Right lobe of liver (tissue), 6 donors: ENCODE data around the gene MAP4K3. TPM values are rescaled to one million over a fixed set of nuclear protein-coding genes. Genes with fewer than 3 reads are reported as not detected.
"Not testable (repeated sequence)": the region's sequence is repeated elsewhere in the genome, so short reads cannot be mapped to it uniquely, and the experiment has no call there.

Source experiments
- ATAC-seq, 4 donors: fragments of 200-7000 bp; cut with Tn5 transposase; one replicate each; pipeline ENCODE4 v1.9.1; 2020; ENCODE audit warnings: mild to moderate bottlenecking in 4 of 4, moderate library complexity in 4 of 4
- DNase-seq, 3 donors: peaks; one replicate each; pipeline ENCODE4 v3.0.0-alpha.2; 2020
- H3K27ac ChIP-seq, 3 donors: fragments of 200-600 bp; one replicate each; pipeline ENCODE4 v1.8.0; 2022
- H3K27me3 ChIP-seq, 2 donors: fragments of 200-600 bp; one replicate each; pipeline ENCODE4 v1.8.0; 2022
- H3K36me3 ChIP-seq, 4 donors: fragments of 200-600 bp; sonication (generic) in 1 of 4; one replicate each; pipeline versions ENCODE4 v1.5.1 to v1.8.0; 2017 to 2022; ENCODE audit warnings: control low read depth in 1 of 4
- H3K4me1 ChIP-seq, 4 donors: fragments of 200-600 bp; sonication (generic) in 1 of 4; one replicate each; pipeline versions ENCODE4 v1.5.1 to v1.8.0; 2017 to 2022; ENCODE audit warnings: control low read depth in 1 of 4
- H3K4me3 ChIP-seq, 3 donors: fragments of 200-600 bp; one replicate each; pipeline ENCODE4 v1.8.0; 2022
- H3K9me3 ChIP-seq, 4 donors: fragments of 200-600 bp; sonication (generic) in 1 of 4; one replicate each; pipeline versions ENCODE4 v1.5.1 to v1.8.0; 2017 to 2022; ENCODE audit warnings: control low read depth in 1 of 4
- POLR2A ChIP-seq: fragments of 450-650 bp; IDR thresholded peaks from one replicate; pipeline ENCODE4 v1.6.1; 2017; ENCODE audit warnings: antibody characterized with exemption, mild to moderate bottlenecking
- WGBS: methylation state at CpG from one replicate; pipeline ENCODE4 v1.1.6; 2018; ENCODE audit warnings: low coverage, low lambda C conversion rate; ENCODE audit not compliant: insufficient coverage; ENCODE audit errors: missing lambda C conversion rate; 5-methylcytosine and 5-hydroxymethylcytosine counted together
- intact Hi-C, 2 donors: fragments of 100-400 bp; cut with DNase I; formaldehyde crosslinking; loops; one replicate each; pipeline versions ENCODE4 v1.11.2 to v1.14.1; 2022
- total RNA-seq, 6 experiments: library from RNA; depleted of rRNA in 2 of 6; stranded (reverse); fragments of >200 nt in 2 of 6; fragmentation: NEBNext Ultra II Directional in 3 of 6; extraction: Animal tissue kit (Norgen Biotek cat#: 25700) in 3 of 6; gene quantifications; one replicate each; pipeline versions ENCODE4 v1.1.0 to v1.2.4, GENCODE V29; 2016 to 2023
- TF ChIP-seq, protein P1 (sequence below), 4 donors: fragments of 200-600 bp in 3 of 4; fragments of 450-650 bp in 1 of 4; IDR thresholded peaks; one replicate each; pipeline versions ENCODE4 v1.5.1 to v1.8.0; 2016 to 2022; ENCODE audit warnings: antibody characterized with exemption in 4 of 4, mild to moderate bottlenecking in 2 of 4
- donor health status: DM: no; HTN: yes; CAD: no.
- donor health status: DM: no; HTN: no; CAD: no.
- donor health status: DM: no; HTN: no; CAD: no.
- donor health status: DM: no; HTN: yes; CAD: no.
- donor health status: DM: no; HTN: yes; CAD: no.

The MAP4K3 gene
- total RNA-seq, 6 experiments from 2014 or later: 14.5 to 24.8 (median 17.1) TPM

DNA sequence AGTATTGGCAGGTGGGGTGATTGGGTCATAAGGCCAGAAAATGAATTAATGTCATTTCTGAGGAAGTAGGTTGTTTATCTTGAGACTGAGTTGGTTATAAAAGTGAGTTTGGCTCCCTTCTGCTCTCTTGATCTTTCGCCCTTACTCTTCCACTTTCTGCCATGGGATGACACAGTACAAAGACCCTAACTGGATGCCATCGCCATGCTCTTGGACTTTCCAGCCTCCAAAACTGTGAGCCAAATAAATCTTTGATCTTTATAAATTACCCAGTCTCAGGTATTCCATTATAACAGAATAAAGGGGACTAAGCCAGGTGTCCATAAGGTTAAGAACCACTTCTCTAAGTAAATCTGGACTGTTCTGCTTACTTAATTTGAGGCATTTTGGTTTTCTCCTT lies 44.4 kb downstream of the MAP4K3 start:
- DNase-seq: no peak
- peaks cover 0 to 9% (median 2%) of the 10 kb centered on the region in 4 donors for H3K4me1 ChIP-seq
- intact Hi-C loops: no loop called here
- WGBS: 50% methylated on average over 2 of the region's 2 CpGs
- no peaks in the 10 kb centered on the region for H3K9me3 ChIP-seq
- no peak for ATAC-seq
- H3K27ac ChIP-seq: no peak overlapping the region
- H3K36me3 ChIP-seq: no peaks in the 10 kb centered on the region
- H3K4me3 ChIP-seq: no peak overlapping the region
- no peak for TF ChIP-seq POLR2A
- TF ChIP-seq, protein P1, sequence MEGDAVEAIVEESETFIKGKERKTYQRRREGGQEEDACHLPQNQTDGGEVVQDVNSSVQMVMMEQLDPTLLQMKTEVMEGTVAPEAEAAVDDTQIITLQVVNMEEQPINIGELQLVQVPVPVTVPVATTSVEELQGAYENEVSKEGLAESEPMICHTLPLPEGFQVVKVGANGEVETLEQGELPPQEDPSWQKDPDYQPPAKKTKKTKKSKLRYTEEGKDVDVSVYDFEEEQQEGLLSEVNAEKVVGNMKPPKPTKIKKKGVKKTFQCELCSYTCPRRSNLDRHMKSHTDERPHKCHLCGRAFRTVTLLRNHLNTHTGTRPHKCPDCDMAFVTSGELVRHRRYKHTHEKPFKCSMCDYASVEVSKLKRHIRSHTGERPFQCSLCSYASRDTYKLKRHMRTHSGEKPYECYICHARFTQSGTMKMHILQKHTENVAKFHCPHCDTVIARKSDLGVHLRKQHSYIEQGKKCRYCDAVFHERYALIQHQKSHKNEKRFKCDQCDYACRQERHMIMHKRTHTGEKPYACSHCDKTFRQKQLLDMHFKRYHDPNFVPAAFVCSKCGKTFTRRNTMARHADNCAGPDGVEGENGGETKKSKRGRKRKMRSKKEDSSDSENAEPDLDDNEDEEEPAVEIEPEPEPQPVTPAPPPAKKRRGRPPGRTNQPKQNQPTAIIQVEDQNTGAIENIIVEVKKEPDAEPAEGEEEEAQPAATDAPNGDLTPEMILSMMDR (IDR thresholded peaks at IDR 0.05): no peak
- no peaks in the 10 kb centered on the region for H3K27me3 ChIP-seq

DNA sequence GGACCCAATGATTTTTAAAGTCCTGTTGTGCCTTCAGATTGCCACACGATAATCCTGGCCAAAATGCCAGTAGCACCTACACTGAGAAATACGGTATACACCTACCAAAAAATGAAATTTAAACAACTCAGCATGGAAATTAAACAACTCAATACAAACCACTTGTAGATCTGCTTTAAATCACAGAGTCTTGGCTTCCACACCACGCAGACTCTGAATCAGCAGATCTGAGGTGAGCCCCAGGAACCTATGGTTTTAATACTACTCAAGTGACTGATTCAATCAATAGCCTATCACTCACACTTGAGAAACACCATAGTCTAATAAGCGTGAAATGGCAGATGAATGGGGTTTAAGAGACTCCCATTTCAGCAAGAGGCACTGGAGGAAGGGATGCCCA lies 46.9 kb downstream of the MAP4K3 start:
- no peaks in the 10 kb centered on the region for H3K36me3 ChIP-seq
- H3K9me3 ChIP-seq: no peaks in the 10 kb centered on the region
- no peak for ATAC-seq
- no peaks in the 10 kb centered on the region for H3K27me3 ChIP-seq
- TF ChIP-seq POLR2A: no peak
- TF ChIP-seq, protein P1 (IDR thresholded peaks at IDR 0.05): no peak
- intact Hi-C loops: no loop called here
- peaks cover 0 to 10% (median 0%) of the 10 kb centered on the region in 4 donors for H3K4me1 ChIP-seq
- WGBS: 94% methylated on average over 4 of the region's 4 CpGs
- H3K27ac ChIP-seq: no peak overlapping the region
- H3K4me3 ChIP-seq: no peak overlapping the region
- no peak for DNase-seq

DNA sequence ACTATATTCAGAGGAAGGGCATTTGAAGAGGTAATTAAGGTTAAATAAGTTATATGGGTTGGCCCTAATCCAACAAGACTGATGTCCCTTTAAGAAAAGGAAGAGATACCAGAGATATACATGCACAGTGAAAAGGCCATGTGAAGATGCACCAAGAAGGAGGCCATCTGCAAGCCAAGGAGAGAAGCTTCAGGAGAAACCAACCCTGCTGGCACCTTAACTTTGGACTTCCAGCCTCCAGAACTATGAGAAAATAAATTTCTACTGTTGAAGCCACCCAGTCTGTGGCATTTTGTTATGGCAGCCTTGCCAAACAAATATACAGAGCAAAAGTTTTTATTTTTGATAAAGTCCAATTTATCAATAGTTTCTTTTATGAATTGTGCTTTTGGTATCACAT lies 51.0 kb downstream of the MAP4K3 start:
- H3K27me3 ChIP-seq: no peaks in the 10 kb centered on the region
- H3K9me3 ChIP-seq: no peaks in the 10 kb centered on the region
- ATAC-seq: no peak
- no peak overlapping the region for H3K4me3 ChIP-seq
- TF ChIP-seq, protein P1 (IDR thresholded peaks at IDR 0.05): no peak
- TF ChIP-seq POLR2A: no peak
- intact Hi-C loops: loop anchor here in 1 of 2 donors (10.0 kb wide), 1 partner anchor 49 kb away; the partner anchor contains the start of gene MAP4K3
- H3K4me1 ChIP-seq: peaks cover 0 to 18% (median 0%) of the 10 kb centered on the region in 4 donors
- DNase-seq: no peak
- no peaks in the 10 kb centered on the region for H3K36me3 ChIP-seq
- H3K27ac ChIP-seq: no peak overlapping the region

DNA sequence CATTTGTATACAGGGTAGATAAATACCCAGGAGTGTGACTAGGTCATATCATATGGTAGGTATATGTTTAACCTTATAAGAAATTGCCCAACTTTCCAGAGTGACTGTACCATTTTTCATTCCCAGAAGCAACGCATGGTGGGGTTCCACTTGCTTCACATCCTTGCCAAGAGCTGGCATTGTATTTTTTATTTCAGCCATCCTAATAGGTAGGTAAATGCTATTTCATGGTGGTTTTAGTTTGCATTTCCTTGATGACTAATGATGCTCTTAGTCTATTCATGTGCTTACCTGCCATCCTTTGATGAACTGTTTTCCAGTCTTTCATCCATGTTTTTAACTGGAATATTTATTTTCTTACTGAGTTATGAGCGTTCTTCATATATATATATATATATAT lies 51.9 kb downstream of the MAP4K3 start:
- no peak for ATAC-seq
- no peaks in the 10 kb centered on the region for H3K9me3 ChIP-seq
- intact Hi-C loops: loop anchor here in 1 of 2 donors (10.0 kb wide), 1 partner anchor 50 kb away; the partner anchor contains the start of gene MAP4K3
- H3K27me3 ChIP-seq: no peaks in the 10 kb centered on the region
- no peak overlapping the region for H3K4me3 ChIP-seq
- H3K36me3 ChIP-seq: no peaks in the 10 kb centered on the region
- no peak for DNase-seq
- H3K27ac ChIP-seq: no peak overlapping the region
- 96% methylated on average over 2 of the region's 2 CpGs for WGBS
- peaks cover 0 to 24% (median 2%) of the 10 kb centered on the region in 4 donors for H3K4me1 ChIP-seq
- TF ChIP-seq POLR2A: no peak
- TF ChIP-seq, protein P1 (IDR thresholded peaks at IDR 0.05): no peak

DNA sequence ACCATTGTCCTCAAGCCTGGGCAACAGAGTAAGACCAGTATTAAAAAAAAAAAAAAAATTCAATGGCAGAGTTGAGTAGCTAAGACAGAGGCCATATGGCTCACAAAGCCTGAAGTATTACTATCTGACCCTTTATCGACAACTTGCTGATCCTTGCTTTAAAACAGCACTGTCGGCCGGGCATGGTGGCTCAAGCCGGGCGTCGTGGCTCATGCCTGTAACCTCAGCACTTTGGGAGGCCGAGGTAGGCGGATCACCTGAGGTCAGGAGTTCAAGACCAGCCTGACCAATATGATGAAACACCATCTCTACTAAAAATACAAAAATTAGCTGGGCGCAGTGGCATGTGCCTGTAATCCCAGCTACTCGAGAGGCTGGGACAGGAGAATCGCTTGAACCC lies 53.0 kb downstream of the MAP4K3 start:
- peaks cover 0 to 31% (median 8%) of the 10 kb centered on the region in 4 donors for H3K4me1 ChIP-seq

More for the DNA sequence above, 53.0 kb downstream of the MAP4K3 start:
- not testable (repeated sequence) for H3K4me3 ChIP-seq, H3K27me3 ChIP-seq, ATAC-seq, H3K9me3 ChIP-seq, H3K36me3 ChIP-seq, H3K27ac ChIP-seq, DNase-seq
- 100% methylated on average over 3 of the region's 11 CpGs for WGBS
- intact Hi-C loops: loop anchor here in 1 of 2 donors (10.0 kb wide), 1 partner anchor 51 kb away; the partner anchor contains the start of gene MAP4K3
